Measurements from ENCODE around the gene DAP.

The DAP gene

DNA sequence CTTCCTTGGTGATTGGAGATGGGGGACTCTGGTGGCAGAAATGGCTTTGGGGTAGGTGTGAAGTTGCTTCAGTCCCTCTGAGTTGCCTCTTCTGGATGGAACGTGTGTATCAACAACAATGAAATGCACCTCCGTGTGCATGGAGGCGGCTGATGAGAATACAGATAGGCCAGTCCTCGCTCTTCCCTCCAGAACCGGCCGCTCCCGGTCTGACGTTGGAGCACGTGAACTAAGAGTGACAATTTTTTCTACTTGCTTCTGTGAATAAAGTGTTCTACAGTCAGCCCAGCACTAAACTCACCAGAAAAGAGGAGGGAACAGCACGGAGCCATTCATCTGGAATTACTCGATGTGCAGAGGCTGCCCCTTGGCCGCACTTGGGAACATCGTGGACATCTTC lies 106.5 kb downstream of the DAP start:
- no peak overlapping the region for H3K4me3 ChIP-seq (ENCODE audit: low read depth, low read length)
- POLR2A ChIA-PET = no interaction called here
- CTCF ChIA-PET = no interaction called here
- TF ChIP-seq, protein P1, sequence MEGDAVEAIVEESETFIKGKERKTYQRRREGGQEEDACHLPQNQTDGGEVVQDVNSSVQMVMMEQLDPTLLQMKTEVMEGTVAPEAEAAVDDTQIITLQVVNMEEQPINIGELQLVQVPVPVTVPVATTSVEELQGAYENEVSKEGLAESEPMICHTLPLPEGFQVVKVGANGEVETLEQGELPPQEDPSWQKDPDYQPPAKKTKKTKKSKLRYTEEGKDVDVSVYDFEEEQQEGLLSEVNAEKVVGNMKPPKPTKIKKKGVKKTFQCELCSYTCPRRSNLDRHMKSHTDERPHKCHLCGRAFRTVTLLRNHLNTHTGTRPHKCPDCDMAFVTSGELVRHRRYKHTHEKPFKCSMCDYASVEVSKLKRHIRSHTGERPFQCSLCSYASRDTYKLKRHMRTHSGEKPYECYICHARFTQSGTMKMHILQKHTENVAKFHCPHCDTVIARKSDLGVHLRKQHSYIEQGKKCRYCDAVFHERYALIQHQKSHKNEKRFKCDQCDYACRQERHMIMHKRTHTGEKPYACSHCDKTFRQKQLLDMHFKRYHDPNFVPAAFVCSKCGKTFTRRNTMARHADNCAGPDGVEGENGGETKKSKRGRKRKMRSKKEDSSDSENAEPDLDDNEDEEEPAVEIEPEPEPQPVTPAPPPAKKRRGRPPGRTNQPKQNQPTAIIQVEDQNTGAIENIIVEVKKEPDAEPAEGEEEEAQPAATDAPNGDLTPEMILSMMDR (IDR thresholded peaks at IDR 0.05; ENCODE audit: insufficient read depth, low read length, missing control alignments) = no peak
- DNase-seq (ENCODE audit: low read depth, low spot score) = no peak

DNA sequence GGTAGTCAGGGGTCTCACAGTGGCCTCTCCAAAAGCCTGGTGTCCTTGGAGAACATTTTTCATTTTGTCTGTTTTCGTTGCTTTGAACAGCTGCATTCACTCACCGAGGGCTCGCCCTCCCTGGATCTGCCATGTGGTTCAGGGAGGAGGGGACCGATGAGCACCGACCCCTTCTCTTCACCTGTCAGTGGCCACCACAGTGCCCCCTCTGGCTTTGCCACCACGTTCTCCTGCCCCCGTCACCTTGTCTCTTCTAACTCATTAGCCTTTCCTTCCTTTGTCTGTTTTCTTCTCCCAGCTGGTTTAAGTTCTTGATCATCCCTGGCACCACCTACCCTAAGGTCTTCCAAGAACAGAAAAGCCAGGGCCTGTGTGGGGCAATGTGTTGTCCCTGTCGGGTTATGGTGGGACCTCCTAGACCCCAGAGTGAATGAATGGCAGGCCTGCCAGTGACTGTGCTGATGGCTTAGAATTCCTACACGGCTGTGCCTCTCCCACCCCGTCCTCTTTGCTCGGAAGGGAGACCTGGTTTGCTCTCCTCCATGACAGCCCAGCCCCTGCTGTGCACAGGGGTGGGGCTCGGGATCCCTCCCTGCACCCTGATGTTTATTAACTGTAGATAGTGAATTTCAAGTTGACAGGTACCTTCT lies 107.2 kb downstream of the DAP start:
- no peak overlapping the region for H3K4me3 ChIP-seq (ENCODE audit: low read depth, low read length)
- TF ChIP-seq, protein P1 (IDR thresholded peaks at IDR 0.05; ENCODE audit: insufficient read depth, low read length, missing control alignments) = no peak
- POLR2A ChIA-PET = no interaction called here
- no peak for DNase-seq (ENCODE audit: low read depth, low spot score)
- CTCF ChIA-PET = no interaction called here

DNA sequence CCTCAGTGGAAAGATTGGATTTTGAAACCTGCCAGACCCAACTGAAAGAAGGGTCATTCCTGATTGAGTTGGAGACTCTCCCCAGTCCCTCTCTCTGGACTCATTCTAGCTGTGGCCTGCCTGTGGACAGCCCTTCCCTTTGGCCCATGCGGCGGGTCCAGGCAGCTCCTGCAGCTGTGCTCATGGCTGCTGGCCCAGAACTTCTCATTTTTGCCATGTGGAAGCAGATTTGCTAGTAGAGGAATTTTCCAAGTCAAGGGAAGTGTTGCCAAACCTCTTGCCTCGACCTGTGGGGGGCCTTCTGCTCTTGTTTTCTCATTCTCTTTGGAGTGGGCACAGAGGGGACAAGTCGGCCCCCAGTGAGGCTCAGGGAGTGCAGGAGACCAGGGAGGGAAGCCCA lies 108.0 kb downstream of the DAP start:
- H3K4me3 ChIP-seq (ENCODE audit: low read depth, low read length) = no peak overlapping the region
- TF ChIP-seq, protein P1 (IDR thresholded peaks at IDR 0.05; ENCODE audit: insufficient read depth, low read length, missing control alignments) = no peak
- ChIA-PET CTCF (interaction anchor here (1.9 kb wide), 1 partner anchor 24 kb away, joined by 11 read pairs; no protein-coding TSS in a partner anchor), POLR2A (interaction anchor here (0.6 kb wide), 1 partner anchor 215 kb away, joined by 3 read pairs; no protein-coding TSS in a partner anchor)
- no peak for DNase-seq (ENCODE audit: low read depth, low spot score)

DNA sequence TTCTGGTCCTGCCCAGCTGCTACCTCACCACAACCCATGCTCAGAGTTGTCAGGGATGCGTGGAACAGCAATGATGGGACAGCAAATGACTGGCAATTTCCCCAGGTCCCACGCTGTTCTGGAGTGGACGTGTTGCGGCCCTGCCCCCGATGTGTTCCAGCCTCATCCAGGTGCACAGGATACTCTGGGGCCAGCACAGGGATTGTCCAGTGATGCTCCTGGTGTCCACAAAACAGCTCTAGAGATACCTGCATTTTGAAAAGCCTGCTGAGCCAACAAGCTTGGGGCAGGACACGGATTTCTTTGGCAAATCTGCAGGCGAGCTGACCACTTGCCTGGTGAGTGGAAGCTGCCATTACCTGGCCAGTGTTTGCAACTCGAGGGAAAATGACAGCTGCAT lies 108.4 kb downstream of the DAP start:
- TF ChIP-seq, protein P1 (IDR thresholded peaks at IDR 0.05; ENCODE audit: insufficient read depth, low read length, missing control alignments) = no peak
- ChIA-PET CTCF (interaction anchor here (1.9 kb wide), 1 partner anchor 24 kb away, joined by 11 read pairs; no protein-coding TSS in a partner anchor), POLR2A (interaction anchor here (0.6 kb wide), 1 partner anchor 214 kb away, joined by 3 read pairs; no protein-coding TSS in a partner anchor)
- no peak for DNase-seq (ENCODE audit: low read depth, low spot score)
- no peak overlapping the region for H3K4me3 ChIP-seq (ENCODE audit: low read depth, low read length)

DNA sequence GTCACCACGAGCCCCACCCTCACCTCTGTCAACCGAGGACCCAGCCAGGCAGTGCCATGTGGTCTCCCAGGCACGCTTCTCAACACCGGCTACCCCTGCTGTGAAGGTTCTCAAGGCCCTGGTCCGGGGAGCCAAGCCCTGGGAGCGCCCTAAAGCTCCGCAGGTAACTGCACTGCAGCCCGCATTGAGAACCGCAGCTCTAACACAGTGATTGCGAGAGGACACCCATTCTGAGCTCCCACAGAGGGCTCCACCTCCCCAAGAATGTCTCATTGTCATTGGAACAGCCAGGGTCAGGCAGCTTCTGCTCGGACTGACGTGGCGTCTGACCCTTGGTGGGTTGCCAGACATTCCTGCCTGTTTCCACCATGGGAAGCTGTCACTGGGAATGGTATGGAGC lies 108.9 kb downstream of the DAP start:
- DNase-seq (ENCODE audit: low read depth, low spot score) = no peak
- ChIA-PET CTCF (interaction anchor here (1.5 to 1.9 kb wide), 2 partner anchors 24 to 200 kb away, joined by 4 to 11 read pairs; no protein-coding TSS in a partner anchor), POLR2A (no interaction called here)
- no peak overlapping the region for H3K4me3 ChIP-seq (ENCODE audit: low read depth, low read length)
- TF ChIP-seq, protein P1 (IDR thresholded peaks at IDR 0.05; ENCODE audit: insufficient read depth, low read length, missing control alignments) = no peak

DNA sequence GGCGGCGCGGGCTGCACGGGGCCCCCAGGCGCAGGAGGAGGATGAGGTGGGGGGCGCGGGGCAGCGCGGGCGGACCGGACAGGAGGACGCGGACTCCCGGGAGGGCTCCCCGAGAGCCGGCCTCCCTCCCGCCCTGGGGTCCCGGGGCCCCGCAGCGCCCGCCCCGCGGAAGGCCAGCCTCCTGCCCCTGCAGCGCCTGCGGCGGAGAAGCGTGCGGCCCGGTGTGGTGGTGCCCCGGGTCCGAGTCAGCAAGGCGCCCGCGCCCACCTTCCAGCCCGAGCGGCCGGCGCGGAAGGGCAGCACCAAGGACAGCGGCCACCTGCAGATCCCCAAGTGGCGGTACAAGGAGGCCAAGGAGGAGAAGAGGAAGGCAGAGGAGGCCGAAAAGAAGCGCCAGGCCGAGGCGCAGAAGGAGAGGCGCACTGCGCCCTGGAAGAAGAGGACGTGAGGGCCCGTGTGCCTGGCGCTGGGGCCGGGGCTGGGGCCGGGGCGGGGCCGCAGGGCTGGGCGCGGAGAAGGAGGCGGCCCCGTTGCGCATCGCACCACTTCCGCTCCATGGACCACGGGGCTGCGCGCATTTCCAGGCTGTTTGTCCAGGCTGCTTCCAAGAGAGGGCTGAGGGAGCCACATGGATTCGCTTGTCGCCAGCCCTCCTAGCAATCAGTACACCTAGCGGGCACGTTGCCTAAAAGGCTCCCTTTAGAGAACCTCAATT lies 111.2 kb downstream of the DAP start:
- DNase-seq (ENCODE audit: low read depth, low spot score) = no peak
- ChIA-PET POLR2A (no interaction called here), CTCF (no interaction called here)
- no peak overlapping the region for H3K4me3 ChIP-seq (ENCODE audit: low read depth, low read length)
- TF ChIP-seq, protein P1 (IDR thresholded peaks at IDR 0.05; ENCODE audit: insufficient read depth, low read length, missing control alignments) = no peak

Data from AG04449 (cell line).